Measurements from ENCODE around the gene SCD. TPM values are rescaled to one million over a fixed set of nuclear protein-coding genes. Genes with fewer than 3 reads are reported as not detected.
"Not testable (repeated sequence)": the region's sequence is repeated elsewhere in the genome, so short reads cannot be mapped to it uniquely, and the experiment has no call there.

The SCD gene
- polyA plus RNA-seq, 1 experiment = 32.1 TPM

- Histone ChIP-seq H3K36me3 (ENCODE audit: control insufficient read depth, insufficient read depth, low read length) (no peaks in the 10 kb centered on the region), H3K27me3 (ENCODE audit: control insufficient read depth, insufficient read depth, low read length) (no peaks in the 10 kb centered on the region), H3K4me3 (ENCODE audit: low read depth, low read length) (peak overlapping the region; percentile 51)
- no peak for DNase-seq (ENCODE audit: low read depth)
- TF ChIP-seq, protein P1, sequence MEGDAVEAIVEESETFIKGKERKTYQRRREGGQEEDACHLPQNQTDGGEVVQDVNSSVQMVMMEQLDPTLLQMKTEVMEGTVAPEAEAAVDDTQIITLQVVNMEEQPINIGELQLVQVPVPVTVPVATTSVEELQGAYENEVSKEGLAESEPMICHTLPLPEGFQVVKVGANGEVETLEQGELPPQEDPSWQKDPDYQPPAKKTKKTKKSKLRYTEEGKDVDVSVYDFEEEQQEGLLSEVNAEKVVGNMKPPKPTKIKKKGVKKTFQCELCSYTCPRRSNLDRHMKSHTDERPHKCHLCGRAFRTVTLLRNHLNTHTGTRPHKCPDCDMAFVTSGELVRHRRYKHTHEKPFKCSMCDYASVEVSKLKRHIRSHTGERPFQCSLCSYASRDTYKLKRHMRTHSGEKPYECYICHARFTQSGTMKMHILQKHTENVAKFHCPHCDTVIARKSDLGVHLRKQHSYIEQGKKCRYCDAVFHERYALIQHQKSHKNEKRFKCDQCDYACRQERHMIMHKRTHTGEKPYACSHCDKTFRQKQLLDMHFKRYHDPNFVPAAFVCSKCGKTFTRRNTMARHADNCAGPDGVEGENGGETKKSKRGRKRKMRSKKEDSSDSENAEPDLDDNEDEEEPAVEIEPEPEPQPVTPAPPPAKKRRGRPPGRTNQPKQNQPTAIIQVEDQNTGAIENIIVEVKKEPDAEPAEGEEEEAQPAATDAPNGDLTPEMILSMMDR (IDR thresholded peaks at IDR 0.05; ENCODE audit: insufficient read depth, low read depth, low read length) = no peak
- POLR2A ChIA-PET = no interaction called here
- CTCF ChIA-PET = interaction anchor here (0.6 to 2.1 kb wide), 4 partner anchors 31 to 108 kb away, joined by 3 to 6 read pairs (median 4); no protein-coding TSS in a partner anchor
Observed at GRCh38 chr10:100374200-100374655, 27.2 kb downstream of the SCD start.

DNA sequence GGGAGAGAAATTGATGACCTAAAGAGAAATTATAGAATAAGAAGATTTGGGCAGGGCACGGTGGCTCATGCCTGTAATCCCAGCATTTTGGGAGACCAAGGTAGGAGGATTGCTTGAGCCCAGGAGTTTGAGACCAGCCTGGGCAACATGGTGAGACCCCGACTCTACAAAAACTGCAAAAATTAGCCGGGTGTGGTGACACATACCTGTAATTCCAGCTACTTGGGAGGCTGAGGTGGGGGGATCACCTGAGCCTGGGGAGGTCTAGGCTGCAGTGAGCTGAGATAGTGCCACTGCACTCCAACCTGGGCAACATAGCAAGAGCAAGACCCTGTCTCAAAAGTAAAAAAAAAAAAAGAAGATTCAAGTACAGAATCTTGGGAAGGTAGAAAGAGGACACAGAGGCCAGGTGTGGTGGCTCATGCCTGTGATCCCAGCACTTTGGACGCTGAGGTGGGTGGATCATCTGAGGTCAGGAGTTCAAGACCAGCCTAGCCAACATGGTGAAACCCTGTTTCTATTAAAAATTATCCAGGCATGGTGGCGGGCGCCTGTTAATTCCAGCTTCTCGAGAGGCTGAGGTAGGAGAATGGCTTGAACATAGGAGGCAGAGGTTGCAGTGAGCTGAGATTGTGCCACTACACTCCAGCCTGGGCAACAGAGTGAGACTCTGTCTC, 27.8 kb downstream of the SCD start:
- peak overlapping the region; percentile 51 for H3K4me3 ChIP-seq (ENCODE audit: low read depth, low read length)
- H3K27me3 ChIP-seq (ENCODE audit: control insufficient read depth, insufficient read depth, low read length); DNase-seq (ENCODE audit: low read depth); POLR2A ChIA-PET; H3K36me3 ChIP-seq (ENCODE audit: control insufficient read depth, insufficient read depth, low read length): not testable (repeated sequence)
- CTCF ChIA-PET = interaction anchor here (0.6 to 2.1 kb wide), 3 partner anchors 10 to 108 kb away, joined by 3 to 6 read pairs (median 4); no protein-coding TSS in a partner anchor

- H3K36me3 ChIP-seq (ENCODE audit: control insufficient read depth, insufficient read depth, low read length); H3K27me3 ChIP-seq (ENCODE audit: control insufficient read depth, insufficient read depth, low read length); H3K4me3 ChIP-seq (ENCODE audit: low read depth, low read length); DNase-seq (ENCODE audit: low read depth); POLR2A ChIA-PET: not testable (repeated sequence)
- CTCF ChIA-PET = interaction anchor here (0.6 kb wide), 1 partner anchor 307 kb away, joined by 3 read pairs; no protein-coding TSS in a partner anchor
Observed at GRCh38 chr10:100376656-100377055, 29.6 kb downstream of the SCD start.

GRCh38 chr10:100377830-100378229, 30.8 kb downstream of the SCD start:
- TF ChIP-seq, protein P1 (IDR thresholded peaks at IDR 0.05; ENCODE audit: insufficient read depth, low read depth, low read length) = no peak
- Histone ChIP-seq H3K36me3 (ENCODE audit: control insufficient read depth, insufficient read depth, low read length) (peaks cover 2% of the 10 kb centered on the region; the same call in 1 of the 2 replicates), H3K27me3 (ENCODE audit: control insufficient read depth, insufficient read depth, low read length) (no peaks in the 10 kb centered on the region), H3K4me3 (ENCODE audit: low read depth, low read length) (no peak overlapping the region)
- ChIA-PET POLR2A (interaction anchor here (0.7 kb wide), 1 partner anchor 22 kb away, joined by 5 read pairs; no protein-coding TSS in a partner anchor), CTCF (interaction anchor here (1.2 kb wide), 1 partner anchor 56 kb away, joined by 4 read pairs; no protein-coding TSS in a partner anchor)
- no peak for DNase-seq (ENCODE audit: low read depth)

DNA sequence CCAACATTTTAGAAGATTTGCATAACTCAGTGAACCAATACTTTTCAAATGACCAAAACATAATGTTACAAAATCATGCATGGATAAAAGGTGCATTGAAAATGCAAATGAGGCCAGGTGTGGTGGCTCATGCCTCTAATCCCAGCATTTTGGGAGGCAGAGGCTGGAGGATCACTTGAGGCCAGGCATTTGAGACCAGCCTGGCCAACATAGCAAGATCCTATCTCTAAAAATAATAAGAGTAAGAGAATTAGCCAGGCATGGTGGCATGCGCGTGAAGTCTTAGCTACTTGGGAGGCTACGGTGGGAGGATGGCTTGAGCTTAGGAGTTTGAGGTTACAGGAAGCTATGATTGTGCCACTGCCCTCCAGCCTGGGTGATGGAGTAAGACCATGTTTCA, 33.4 kb downstream of the SCD start:
- CTCF ChIA-PET = no interaction called here
- no peak for DNase-seq (ENCODE audit: low read depth)
- Histone ChIP-seq H3K27me3 (ENCODE audit: control insufficient read depth, insufficient read depth, low read length) (no peaks in the 10 kb centered on the region), H3K36me3 (ENCODE audit: control insufficient read depth, insufficient read depth, low read length) (peaks cover 2% of the 10 kb centered on the region; the same call in 1 of the 2 replicates), H3K4me3 (ENCODE audit: low read depth, low read length) (no peak overlapping the region)
- TF ChIP-seq, protein P1 (IDR thresholded peaks at IDR 0.05; ENCODE audit: insufficient read depth, low read depth, low read length) = no peak
- POLR2A ChIA-PET = no interaction called here

GRCh38 chr10:100382553-100382952, 35.5 kb downstream of the SCD start:
- TF ChIP-seq, protein P1 (IDR thresholded peaks at IDR 0.05; ENCODE audit: insufficient read depth, low read depth, low read length) = no peak
- H3K27me3 ChIP-seq (ENCODE audit: control insufficient read depth, insufficient read depth, low read length) = no peaks in the 10 kb centered on the region
- CTCF ChIA-PET = no interaction called here
- no peak overlapping the region for H3K4me3 ChIP-seq (ENCODE audit: low read depth, low read length)
- DNase-seq (ENCODE audit: low read depth) = no peak
- H3K36me3 ChIP-seq (ENCODE audit: control insufficient read depth, insufficient read depth, low read length) = peaks cover 2% of the 10 kb centered on the region; the same call in 1 of the 2 replicates
- POLR2A ChIA-PET = no interaction called here
